Measurements from ENCODE around the gene RAD51B.

RAD51B gene

DNA sequence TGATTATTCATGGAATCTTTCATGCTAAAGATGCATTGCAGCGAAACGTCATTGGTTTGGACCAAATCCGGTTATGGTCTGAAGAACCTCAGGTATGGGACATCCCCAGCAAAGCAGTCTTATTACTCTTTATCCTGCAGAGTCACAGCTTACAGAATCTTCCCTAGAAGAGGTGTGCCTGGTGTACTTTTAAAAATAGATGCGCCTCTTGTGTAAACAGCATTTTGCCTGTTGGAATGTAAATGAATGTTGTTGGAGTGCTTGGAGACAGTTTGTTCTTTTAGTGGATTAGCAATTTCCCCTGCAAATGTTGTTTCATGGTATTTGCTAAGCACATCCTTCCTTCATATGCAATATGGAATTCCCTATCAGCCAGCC lies 730.7 kb downstream of the RAD51B start:
- peak; percentile 86 for DNase-seq (ENCODE audit: low read depth)
- H3K4me3 ChIP-seq (ENCODE audit: control insufficient read depth, low read depth, low read length), result no peak overlapping the region
- TF ChIP-seq, protein P1, sequence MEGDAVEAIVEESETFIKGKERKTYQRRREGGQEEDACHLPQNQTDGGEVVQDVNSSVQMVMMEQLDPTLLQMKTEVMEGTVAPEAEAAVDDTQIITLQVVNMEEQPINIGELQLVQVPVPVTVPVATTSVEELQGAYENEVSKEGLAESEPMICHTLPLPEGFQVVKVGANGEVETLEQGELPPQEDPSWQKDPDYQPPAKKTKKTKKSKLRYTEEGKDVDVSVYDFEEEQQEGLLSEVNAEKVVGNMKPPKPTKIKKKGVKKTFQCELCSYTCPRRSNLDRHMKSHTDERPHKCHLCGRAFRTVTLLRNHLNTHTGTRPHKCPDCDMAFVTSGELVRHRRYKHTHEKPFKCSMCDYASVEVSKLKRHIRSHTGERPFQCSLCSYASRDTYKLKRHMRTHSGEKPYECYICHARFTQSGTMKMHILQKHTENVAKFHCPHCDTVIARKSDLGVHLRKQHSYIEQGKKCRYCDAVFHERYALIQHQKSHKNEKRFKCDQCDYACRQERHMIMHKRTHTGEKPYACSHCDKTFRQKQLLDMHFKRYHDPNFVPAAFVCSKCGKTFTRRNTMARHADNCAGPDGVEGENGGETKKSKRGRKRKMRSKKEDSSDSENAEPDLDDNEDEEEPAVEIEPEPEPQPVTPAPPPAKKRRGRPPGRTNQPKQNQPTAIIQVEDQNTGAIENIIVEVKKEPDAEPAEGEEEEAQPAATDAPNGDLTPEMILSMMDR (conservative IDR thresholded peaks at IDR 0.05; ENCODE audit: control insufficient read depth, insufficient read depth, low read depth, low read length), result no peak

DNA sequence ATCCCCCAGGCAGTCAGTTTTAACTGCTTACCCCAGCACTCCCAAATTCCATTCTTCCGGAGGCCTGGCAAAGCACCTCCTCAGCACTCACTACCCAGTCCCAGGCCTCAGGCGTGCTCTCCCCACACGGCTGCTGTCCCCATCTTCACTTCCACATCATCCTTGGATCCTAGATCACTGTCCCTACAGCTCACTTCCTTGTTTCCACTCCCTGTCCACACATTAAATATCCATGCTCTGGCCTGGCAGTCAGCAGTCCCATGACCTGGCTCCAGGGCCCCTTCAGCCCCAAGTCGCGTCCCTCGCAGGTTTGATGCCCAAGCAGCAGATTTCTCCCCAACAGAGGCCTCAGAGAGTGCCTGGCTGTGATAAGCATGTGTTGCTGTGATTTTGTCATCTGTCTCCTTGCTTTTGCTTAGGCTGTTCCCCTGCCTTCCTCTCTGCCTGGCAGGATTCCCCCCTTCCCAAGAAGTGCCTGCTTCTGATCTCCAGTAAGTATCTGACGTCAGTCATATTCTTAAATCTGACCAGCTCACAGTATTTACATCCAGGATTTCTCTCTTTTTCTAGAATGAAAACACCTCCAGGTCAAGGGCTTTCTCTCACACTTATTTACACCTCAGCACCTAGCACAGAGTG lies 731.6 kb downstream of the RAD51B start:
- DNase-seq (ENCODE audit: low read depth), result no peak
- H3K4me3 ChIP-seq (ENCODE audit: control insufficient read depth, low read depth, low read length), result no peak overlapping the region
- TF ChIP-seq, protein P1 (conservative IDR thresholded peaks at IDR 0.05; ENCODE audit: control insufficient read depth, insufficient read depth, low read depth, low read length), result no peak

DNA sequence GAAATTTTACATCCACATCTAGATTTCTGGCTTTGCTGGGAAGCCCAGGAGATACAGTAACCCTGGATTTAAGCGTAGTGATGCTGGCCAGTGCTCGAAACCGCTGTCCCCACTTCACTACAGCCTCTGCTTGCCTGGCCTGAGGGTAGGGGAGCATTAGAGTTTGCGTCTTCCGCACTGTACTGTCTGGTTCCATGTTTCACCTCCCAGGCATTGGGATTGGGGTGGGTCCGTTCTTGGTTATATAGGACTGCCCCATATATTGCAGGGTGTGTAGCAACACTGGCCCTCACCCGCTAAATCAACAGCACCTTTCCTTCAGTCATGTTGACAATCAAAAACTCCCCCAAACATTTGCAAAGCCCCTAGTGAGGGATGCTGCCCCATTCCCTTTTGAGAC lies 732.5 kb downstream of the RAD51B start:
- H3K4me3 ChIP-seq (ENCODE audit: control insufficient read depth, low read depth, low read length), result no peak overlapping the region
- no peak for DNase-seq (ENCODE audit: low read depth)
- TF ChIP-seq, protein P1 (conservative IDR thresholded peaks at IDR 0.05; ENCODE audit: control insufficient read depth, insufficient read depth, low read depth, low read length), result no peak

DNA sequence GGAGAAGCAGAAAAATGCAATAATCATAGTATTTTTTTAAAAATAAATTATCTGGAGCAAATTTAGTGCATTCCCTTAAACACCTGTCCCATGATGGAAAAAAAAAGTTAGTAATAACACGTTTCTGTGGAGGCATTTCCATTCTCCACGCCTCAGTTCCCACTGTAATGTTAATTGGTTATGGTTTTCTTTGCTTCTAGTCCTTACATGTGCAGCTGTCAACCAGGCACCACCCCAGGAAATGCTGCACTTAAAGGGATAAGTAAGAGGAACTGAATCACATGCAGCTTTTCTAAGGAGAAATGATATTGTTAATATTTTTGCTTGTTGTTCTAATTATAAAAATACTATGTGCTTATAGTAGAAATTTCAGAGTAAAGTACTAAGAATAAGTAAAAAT lies 733.0 kb downstream of the RAD51B start:
- peak; percentile 45 for DNase-seq (ENCODE audit: low read depth)
- H3K4me3 ChIP-seq (ENCODE audit: control insufficient read depth, low read depth, low read length), result no peak overlapping the region
- TF ChIP-seq, protein P1 (conservative IDR thresholded peaks at IDR 0.05; ENCODE audit: control insufficient read depth, insufficient read depth, low read depth, low read length), result no peak

DNA sequence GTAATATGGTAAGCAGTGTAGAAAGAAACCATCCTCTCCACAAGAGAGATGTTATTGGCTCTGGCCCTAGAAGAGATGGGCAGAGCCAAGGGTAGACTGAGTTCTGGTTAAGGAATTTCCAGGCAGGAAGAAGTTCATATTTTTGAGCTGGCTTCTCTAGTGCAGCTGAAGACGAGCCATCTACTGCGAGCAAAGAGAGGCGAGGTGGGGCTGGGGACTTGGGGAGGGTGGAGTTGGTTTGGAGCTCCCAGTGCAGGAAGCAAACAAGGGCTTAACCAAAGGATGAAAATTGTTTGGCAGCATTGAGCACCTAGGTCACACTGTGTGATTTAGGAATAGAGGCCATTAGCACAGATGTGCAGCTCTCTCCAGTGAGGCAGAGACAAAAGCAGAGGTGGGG lies 733.7 kb downstream of the RAD51B start:
- TF ChIP-seq, protein P1 (conservative IDR thresholded peaks at IDR 0.05; ENCODE audit: control insufficient read depth, insufficient read depth, low read depth, low read length), result no peak
- H3K4me3 ChIP-seq (ENCODE audit: control insufficient read depth, low read depth, low read length), result no peak overlapping the region
- DNase-seq (ENCODE audit: low read depth), result no peak

DNA sequence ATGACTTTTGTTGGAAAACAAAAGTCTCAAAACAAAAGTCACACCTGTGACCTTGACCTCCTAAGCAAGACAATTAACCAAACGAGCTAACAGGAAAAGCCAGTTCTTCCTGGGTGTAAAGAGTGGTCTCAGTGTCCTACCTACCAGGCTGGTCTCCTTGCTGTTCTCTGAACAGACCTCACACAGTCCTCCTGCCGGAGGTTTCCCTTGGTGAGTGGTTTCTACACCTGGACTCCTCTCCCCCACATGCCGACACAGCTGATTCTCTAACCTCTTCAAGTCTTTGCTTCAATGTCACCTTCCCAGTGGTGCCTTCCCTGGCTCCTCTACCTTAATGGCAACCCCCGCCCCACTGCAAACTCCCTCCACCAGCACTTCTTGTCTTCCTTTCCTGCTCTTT lies 734.7 kb downstream of the RAD51B start:
- DNase-seq (ENCODE audit: low read depth), result no peak
- no peak overlapping the region for H3K4me3 ChIP-seq (ENCODE audit: control insufficient read depth, low read depth, low read length)
- TF ChIP-seq, protein P1 (conservative IDR thresholded peaks at IDR 0.05; ENCODE audit: control insufficient read depth, insufficient read depth, low read depth, low read length), result no peak

DNA sequence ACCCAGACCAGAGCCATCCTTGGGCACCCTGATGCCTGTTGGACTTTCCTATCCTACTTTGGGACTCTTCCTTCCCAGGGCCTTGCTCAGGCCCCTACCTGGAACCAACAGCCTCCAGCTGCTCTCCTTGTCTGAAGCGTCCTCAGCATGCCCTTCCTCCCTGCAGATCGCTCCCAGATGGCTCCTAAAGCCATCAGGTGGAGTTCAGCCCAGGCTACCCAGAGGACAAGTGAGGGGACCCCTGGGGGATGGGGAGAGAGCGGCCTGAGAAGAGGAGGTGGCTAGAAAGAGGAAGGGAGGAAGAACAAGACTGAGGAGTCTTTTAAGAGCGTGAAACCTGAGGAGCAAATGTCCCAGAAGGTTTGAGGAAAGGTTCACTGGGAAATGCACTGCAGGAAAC lies 736.7 kb downstream of the RAD51B start:
- DNase-seq (ENCODE audit: low read depth), result no peak
- H3K4me3 ChIP-seq (ENCODE audit: control insufficient read depth, low read depth, low read length), result no peak overlapping the region
- TF ChIP-seq, protein P1 (conservative IDR thresholded peaks at IDR 0.05; ENCODE audit: control insufficient read depth, insufficient read depth, low read depth, low read length), result no peak

Data from fibroblast of mammary gland (primary cell).